Measurements from ENCODE around the gene LYST.

DNA sequence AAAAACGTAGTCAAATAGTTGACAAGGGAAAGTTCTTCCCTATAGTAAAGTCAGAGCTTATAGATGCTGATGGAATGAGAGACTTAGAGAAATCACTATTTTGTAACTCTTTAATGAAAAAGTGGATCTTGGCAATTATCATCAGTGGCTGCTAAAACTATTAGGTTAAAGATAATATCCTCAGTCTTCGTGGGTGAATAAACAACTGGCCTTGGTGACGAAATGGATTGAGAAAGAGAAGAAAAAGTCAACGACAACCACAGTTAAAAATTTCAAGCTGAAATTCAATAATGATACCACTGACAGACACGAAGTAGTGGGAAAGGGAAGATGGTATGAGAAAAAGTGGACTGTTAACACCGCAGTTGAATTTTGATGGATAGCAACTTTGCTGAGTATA is 127.1 kb downstream of the LYST start:
- TF ChIP-seq, protein P1, sequence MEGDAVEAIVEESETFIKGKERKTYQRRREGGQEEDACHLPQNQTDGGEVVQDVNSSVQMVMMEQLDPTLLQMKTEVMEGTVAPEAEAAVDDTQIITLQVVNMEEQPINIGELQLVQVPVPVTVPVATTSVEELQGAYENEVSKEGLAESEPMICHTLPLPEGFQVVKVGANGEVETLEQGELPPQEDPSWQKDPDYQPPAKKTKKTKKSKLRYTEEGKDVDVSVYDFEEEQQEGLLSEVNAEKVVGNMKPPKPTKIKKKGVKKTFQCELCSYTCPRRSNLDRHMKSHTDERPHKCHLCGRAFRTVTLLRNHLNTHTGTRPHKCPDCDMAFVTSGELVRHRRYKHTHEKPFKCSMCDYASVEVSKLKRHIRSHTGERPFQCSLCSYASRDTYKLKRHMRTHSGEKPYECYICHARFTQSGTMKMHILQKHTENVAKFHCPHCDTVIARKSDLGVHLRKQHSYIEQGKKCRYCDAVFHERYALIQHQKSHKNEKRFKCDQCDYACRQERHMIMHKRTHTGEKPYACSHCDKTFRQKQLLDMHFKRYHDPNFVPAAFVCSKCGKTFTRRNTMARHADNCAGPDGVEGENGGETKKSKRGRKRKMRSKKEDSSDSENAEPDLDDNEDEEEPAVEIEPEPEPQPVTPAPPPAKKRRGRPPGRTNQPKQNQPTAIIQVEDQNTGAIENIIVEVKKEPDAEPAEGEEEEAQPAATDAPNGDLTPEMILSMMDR (IDR thresholded peaks at IDR 0.05), result no peak
- TF ChIP-seq POLR2AphosphoS5 (IDR thresholded peaks at IDR 0.05) (no peak), POLR2A (IDR thresholded peaks at IDR 0.05) (no peak), EP300 (IDR thresholded peaks at IDR 0.05; ENCODE audit: low read depth) (no peak)
